AG20443 (cell line): ENCODE measurements around the gene HEXIM2.
"Not testable (repeated sequence)": the region's sequence is repeated elsewhere in the genome, so short reads cannot be mapped to it uniquely, and the experiment has no call there.

Source experiments
- DNase-seq: peaks from one replicate; pipeline ENCODE4 v3.0.0; 2012; ENCODE audit warnings: low spot score, mixed read lengths

HEXIM2 gene

GRCh38 chr17:45161288-45162024 is at the start of gene HEXIM2:
Gene HEXIM2, plus strand, starts transcription at chr17:45161875. Its CDS starts 919 bp downstream, at chr17:45162794.
- peak; percentile 96 for DNase-seq

DNA sequence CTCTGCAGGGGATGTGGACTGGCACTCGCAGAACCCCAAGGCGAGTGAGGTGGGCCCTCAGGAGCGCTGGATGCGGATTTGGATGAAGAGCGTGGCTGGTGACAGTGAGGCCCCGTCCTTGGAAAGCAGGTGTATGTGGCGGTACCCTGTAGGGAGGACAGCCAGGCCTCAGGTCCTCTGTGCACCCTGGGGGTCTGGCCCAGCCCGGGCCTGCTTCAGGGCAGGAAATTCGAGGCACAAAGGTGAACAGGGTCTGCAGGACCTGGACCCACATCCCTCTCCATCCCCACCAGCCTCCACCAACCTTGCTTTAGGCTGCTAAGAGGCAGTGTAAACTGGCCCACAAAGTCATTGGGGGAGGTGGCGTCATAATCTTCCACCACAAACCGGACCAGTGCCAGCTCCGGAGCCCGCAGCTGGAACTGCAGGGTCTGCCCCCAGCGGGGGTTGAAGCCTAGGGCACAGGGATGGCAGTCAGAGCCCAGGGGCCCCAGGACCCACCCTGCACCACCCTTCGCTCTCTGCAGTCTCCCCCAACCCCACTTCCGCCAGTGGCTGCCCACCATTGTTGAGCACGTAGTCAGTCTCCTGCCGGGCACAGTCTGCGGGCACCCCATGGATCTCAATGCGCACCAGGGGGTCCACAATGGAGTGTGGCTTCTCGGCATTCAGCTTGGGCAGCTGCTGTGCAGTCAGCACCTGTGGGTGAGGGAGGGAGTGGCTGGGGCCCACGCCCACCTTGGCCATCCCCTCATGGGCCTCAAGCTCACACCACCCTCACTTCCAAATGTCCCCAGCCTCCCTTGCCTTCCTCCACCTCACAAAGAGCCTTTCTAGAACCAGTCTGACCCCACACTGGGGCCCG is 48.9 kb upstream of the HEXIM2 start:
- no peak for DNase-seq

DNA sequence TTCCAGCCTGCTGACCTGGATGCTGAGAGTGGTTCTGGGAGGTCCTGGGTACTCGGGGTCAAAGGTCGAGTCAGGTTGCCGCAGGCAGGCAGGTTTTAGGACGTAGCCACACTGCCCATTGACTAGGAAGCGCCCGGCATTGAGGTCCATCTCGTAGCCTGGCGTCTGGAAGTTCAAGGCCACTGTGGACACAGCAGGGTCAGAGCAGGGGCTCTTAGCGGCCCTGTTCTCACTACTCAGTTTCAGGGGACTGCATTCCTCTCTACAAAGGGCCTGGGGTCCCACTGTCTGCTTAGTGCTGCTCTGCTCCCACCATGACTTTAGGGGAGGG is 48.3 kb upstream of the HEXIM2 start:
- DNase-seq: no peak

- DNase-seq: no peak
These were observed 47.4 kb upstream of the HEXIM2 start for GRCh38 chr17:45114117-45114932.

DNA sequence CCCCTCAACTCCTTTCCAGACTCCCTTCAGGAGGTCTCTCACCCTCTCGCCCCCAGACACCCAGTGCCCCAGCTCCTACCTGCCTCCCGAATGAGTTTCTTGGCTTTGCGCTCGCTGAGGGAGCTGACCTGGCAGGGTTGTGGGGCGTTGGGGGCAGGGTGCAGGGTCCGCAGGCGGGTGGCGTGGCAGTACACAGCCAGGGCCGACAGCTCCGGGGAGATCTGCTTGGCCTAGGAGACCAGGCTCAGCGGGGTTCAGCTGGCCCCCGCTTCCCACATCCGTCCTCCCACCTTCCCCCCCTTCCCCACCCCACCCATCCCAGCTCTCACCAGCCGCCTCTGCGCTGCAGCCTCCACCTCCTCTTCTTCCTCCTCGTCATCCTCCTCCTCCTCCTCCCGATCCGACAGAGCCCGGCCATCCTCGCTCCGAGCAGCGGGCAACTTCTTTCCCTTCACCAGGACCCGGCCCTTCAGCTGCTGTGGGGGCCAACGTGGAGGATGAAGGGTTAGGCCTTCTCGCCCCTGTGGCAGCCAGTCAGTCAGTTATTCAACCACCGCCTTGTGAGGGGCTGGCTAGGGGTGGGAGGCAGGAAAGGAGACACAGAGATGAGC is 46.6 kb upstream of the HEXIM2 start:
- no peak for DNase-seq

DNA sequence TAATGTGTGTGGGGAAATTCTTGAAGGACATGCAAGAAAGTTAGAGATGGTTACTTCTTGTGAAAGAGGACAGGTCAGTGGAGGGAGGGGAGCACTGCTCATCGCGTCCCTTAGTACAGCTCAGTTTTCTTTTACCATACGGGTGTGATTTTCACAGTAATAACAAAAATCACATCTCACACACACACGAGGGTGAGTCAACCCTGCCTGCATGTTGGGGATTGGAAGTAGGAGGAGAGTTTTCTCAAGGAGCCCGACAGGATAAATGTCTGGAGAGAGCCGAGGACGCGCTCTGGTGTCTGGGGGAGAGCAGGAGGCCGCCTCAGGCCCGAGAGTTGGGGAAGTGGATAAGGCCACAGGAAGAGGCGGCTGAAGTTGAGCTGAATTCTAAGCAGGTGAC is 45.8 kb upstream of the HEXIM2 start:
- no peak for DNase-seq

- no peak for DNase-seq
These were observed 45.1 kb upstream of the HEXIM2 start for GRCh38 chr17:45116434-45117016.

GRCh38 chr17:45117334-45117733 is 44.3 kb upstream of the HEXIM2 start:
- DNase-seq: no peak

DNA sequence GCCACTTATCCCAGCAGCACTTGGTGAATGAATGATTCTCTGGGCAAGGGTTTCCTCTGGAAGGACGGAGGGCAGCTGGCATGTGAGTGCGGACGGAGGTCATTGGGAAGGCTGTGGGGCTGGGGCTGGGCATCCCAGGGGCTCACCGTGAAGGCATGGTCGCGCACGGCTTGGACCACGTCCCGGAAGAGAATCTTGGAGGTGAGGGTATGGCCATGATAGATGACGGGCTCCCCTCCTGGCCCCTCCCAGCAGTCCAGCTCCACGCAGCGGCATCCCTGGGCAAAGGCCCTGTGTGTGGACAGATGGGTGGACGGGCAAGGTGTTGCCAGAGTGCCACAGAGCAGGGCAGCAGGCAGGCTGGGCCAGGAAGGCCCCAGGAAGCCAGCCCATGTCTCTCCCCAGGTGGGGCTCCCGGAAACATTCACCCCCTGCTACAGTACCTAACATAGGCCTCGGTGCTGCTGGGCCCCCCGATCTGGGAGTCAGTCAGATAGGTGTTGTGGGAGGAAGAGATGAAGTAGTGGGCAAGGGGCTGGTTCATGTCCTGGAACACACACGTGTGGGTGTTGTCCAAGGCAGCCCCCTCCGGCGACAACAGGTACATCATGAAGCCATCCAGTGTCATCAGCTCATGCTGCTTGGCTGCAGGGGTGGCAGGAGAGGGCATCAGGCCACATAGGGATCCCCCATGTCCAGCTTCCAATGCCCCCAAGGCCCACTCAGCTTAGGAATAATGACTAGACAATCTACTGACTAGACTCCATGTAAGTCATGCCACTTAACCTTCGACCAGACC is 43.6 kb upstream of the HEXIM2 start:
- DNase-seq: no peak

DNA sequence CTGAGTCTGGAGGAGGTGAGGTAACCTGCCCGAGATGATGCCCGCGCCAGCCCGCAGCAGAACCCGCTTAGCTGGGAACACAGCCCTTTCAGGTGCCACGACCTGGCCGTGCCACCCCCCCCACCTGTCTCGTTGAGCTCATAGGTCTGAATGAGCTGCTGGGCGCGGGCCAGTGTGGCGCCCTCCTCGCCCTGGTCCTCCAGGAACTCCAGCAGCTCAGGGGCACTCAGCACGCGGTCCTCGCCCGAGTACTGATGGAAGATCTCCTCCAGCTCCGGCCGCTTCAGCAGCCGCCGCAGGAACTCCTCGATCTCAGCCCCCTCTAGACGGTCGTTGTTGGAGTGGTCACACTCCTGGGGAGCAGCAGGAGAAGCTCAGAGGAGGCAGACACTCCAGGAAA is 43.0 kb upstream of the HEXIM2 start:
- DNase-seq: no peak

DNA sequence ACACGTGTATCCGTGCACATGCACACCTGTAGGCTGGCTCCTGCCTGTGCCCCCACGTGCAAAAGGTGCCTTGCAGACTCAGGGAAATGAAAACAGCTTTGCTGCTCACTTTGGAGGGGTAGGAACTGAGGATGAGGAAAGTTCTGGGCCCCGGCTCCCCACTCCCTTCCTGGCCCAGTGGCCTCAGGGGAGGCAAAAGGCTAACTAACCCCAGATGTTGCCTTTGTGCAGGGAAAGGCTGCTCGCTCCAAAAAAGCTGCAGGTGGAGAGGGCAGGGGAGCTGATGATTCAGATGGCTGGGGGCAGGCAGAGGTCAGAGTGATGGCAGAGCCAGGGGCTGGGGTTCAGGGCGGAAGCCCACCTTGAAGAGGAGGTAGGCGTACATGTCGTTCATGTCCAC is 41.7 kb upstream of the HEXIM2 start:
- no peak for DNase-seq

DNA sequence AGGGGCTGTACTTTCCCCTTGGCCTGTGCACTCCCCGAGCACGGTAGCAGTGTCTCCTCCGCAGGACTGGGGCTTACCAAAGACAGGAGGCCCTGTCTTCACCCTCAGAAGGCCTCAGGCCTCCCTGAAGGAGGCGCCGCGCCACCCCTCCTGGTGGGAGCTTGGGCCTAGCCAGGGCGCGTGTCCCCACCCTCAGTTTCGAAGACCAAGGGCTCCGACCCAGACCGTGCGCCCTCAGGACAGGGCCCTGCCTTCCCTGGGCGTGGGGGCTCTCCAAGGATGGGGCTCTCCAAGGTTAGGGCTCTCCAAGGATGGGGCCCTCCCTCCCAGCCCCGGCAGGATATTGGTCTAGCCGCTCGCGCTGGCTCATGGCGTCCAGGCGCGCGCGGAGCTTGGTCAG is 41.1 kb upstream of the HEXIM2 start:
- DNase-seq: no peak

DNA sequence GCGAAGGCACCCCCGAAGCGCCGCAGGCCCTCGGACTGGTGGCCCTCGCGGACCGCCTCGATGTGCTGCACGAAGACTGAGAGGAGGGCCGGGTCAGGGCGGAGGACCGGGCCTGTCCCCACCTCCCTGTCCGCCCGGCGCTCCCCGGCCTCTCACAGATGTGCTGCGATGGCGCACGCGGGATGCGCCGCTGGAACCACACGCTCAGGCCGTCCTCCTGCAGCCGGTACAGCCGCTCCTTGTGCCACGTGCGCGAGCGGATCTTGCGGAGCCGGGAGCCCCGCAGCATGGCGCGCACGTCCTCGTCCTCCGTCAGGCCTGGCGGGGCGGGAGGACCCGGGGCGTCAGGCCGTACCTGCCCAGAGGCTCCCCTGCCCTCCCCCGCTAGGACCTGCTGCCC is 40.6 kb upstream of the HEXIM2 start:
- no peak for DNase-seq

DNA sequence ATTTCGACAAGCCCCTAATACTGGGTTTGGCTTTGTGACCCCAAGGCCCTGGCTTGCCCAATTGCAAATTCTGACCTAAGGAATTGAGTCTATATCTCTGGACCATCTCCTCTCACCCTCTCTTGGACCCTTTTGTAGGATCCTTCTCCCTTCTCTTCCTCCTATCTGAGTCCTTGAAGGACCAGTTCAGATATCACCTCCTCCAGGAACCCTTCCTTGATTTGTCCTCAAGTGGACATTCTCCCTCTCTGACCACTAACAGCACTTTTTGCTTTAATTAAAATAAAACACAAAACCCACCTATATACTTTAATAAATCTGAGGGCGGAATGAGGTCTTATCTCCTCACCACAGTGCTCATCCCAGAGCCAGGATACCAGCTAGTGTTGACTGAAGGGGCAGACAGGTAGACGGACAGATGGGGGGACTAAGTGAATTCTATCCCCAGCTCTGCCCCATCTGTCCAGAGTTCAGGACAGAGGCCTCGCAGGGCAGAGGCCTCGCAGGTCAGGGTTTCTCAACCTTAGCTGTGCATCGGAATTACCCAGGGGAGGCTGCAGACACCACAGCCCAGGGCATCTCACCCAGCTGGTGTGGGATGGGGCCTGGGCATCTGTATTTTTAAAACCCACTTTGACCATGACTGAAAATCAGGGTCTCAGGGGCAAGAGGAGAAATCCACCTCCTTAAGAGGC is 38.5 kb upstream of the HEXIM2 start:
- DNase-seq: no peak

GRCh38 chr17:45123930-45124796 is 37.5 kb upstream of the HEXIM2 start:
- DNase-seq: peak; percentile 93

DNA sequence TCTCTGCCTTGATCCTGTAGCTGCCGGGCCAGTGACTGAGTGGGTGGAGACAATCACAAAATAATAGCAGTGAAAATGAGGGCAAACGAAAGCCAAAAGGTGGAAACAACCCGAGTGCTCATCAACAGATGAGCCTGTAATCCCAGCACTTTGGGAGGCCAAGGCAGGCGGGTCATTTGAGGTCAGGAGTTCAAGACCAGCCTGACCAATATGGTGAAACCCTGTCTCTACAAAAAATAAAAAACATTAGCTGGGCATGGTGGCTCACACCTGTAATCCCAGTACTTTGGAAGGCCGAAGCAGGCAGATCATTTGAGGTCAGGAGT is 36.9 kb upstream of the HEXIM2 start:
- not testable (repeated sequence) for DNase-seq

DNA sequence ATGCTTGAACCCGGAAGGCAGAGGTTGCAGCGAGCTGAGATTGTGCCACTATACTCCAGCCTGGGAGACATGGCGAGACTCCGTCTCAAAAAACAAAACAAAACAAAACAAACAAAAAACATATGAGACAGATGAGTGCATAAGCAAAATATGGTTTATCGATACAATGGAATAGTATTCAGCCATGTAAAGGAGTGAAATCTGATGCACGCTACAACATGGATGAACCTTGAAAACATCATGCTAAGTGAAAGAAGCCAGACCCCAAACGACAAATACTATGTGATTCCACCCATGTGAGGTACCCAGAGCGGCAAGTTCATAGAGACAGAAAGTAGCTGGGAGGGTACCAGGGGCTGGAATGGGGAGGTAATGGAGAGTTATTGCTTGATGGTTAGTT is 36.2 kb upstream of the HEXIM2 start:
- no peak for DNase-seq

- DNase-seq: no peak
These were observed 34.5 kb upstream of the HEXIM2 start for GRCh38 chr17:45127207-45127547.

DNA sequence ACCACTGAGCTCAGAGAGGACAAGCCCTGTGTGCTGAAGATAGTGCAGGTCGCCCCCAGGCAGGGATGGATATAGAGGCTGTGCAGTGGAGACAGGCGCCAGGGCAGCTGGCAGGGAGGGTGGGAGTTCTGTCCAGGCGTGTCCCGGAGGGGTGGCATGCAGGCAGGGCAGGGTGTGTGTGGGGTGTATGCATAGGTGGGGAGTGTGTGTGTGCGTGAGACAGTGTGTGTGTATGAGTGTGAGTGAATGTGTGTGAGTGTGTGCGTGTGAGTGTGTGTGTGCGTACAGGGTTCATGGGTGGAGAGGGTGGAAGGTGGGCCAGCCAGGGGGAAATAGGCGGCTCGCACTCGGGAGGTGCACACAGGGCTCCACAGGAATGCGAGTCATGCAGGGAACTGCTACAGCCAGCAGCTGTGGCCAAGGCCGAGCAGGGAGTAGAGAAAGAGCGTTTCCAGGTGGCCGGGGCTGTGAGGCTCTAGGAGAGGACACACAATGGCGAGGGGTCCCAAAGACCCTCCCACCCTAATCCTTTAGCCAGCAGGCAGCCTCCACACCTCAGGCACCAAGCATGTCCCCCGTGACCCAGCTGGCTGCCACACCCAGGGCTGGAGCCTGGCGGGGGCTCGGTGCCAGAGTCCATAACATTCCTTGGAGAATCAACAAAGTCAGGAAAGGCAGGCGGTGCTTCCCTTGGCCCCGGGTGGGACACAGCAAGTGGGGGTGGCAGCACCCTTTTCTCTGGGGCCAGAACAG is 34.0 kb upstream of the HEXIM2 start:
- no peak for DNase-seq
